HG03103 (cell line): ENCODE data around the gene RFC2.
"Not testable (repeated sequence)": the region's sequence is repeated elsewhere in the genome, so short reads cannot be mapped to it uniquely, and the experiment has no call there.

Source experiments
- ATAC-seq: cut with Tn5 transposase; IDR thresholded peaks from one replicate; pipeline ENCODE4 v1.9.1; 2021; ENCODE audit warnings: low read depth; ENCODE audit not compliant: unreplicated experiment

The RFC2 gene

DNA sequence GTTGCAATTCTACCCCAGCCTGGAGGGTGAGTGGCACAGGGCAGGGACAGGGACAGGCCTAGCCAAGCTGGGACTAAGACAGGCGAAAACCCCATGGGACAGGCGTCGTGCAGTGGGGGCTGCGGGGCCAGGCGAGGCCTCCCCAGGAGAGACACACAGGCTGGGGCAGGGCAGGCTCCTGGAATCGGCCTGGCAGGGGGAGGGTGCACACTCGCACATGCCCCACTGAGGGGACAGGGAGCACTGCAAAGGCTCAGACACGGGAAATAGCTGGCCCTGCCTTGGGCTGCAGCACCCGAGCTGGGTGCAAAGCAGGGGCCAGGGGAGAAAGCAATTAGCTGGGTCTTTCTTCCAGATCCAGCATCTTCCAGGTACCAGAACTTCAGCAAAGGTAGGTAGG, 34.0 kb downstream of the RFC2 start:
- ATAC-seq = no peak

GRCh38 chr7:74219416-74219815, 34.8 kb downstream of the RFC2 start:
- ATAC-seq = no peak

GRCh38 chr7:74218343-74218698, 35.9 kb downstream of the RFC2 start:
- no peak for ATAC-seq

DNA sequence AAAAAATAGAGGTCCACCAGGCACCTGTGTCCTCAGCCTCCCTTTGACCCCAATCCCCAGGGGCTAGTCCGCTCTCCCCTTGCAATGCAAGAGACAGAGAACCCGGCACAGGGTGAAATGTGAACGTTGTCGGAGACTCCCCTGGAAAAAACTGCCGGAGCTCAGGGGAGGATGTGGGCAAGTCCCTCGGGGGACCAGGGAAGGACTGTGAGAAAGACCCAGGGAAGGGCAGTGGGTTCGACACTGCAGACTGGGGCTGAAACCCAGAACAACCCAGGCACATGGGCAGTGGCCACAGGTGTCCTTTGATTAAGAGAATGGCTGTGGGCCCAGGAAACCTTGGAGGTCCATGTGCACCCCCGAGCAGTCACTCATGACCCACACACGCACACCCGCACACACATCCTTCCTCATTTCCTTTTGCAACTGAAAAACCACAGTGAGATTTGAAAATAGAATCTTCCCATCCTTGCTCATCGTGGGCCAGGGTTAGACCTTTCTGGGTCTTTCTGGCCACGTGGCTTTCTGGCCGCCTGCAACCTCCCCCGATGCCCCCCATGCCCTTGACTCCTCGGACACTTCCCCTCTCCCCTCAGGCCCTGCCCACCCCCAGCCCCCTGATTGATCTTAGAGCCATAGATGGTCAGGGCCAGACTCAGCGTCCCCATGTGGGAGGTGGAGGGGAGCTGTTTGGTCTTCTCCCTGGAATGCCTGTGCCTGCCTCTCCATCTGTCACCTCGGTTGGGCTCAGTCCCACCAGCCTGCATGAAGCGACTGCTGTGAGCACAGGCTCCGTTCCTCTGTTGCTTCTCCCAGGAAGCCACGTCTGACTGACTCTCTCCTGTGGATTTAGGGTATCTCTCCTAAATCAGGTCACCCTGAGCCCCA, 36.5 kb downstream of the RFC2 start:
- no peak for ATAC-seq

GRCh38 chr7:74216361-74216761, 37.8 kb downstream of the RFC2 start:
- no peak for ATAC-seq

- no peak for ATAC-seq
Measured at GRCh38 chr7:74215921-74216320, 38.3 kb downstream of the RFC2 start.

DNA sequence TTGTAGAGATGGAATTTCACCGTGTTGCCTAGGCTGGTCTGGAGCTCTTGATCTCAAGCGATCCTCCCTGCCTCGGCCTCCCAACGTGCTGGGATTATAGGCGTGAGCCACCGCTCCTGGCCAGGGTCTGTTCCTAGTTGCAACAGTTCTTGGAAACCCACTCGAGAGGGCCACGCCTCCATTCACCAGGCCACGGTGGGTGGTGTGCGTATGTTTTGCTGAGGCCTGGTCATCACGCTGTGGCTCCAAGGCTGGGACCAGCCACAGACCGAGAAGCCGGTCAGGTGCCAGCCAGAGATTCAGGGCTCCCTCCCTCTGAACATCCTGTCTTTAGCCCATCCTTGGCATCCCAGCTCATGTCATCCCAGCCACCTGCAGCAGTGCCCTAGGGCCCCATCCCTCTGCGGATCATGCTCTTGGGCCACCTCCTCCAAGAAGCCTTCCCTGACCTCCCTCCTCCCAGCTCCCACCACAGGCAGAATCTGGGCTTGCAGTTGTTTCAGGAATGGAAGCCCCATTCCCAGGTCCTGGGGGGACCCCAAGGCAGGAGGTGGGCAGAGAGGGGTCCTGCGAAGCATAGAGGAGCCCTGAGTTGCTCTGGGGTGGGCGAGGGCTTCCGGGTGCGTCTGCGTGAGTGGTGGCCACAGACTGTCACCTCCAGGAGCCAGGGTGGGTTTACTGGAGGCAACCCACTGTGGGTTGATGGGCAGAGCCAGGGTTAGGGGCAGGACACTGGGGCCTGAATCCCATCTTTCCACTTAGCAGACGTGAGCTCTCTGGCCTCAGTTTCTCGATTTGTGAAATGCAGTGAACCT, 39.2 kb downstream of the RFC2 start:
- ATAC-seq = no peak

DNA sequence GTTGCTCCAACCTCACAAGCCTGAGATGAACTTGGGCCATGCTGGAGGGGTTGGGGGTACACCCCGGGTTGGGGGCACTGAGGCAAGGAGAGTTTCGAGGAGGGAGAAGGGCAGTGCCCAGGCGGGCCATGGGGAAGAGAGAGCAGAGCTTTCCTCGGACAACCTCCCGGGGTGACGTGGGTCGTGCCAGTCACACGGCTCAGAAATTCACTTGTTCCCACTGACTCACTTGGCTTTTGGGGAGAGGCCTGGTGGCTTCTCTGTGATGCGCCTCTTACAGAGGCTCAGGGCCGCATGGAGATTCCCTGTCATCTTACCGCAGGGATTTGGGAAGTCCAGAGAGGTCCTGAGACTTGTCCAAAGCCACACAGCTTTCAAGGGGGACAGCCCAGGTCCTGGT, 41.5 kb downstream of the RFC2 start:
- ATAC-seq = no peak

GRCh38 chr7:74208241-74208640, 46.0 kb downstream of the RFC2 start:
- not testable (repeated sequence) for ATAC-seq

DNA sequence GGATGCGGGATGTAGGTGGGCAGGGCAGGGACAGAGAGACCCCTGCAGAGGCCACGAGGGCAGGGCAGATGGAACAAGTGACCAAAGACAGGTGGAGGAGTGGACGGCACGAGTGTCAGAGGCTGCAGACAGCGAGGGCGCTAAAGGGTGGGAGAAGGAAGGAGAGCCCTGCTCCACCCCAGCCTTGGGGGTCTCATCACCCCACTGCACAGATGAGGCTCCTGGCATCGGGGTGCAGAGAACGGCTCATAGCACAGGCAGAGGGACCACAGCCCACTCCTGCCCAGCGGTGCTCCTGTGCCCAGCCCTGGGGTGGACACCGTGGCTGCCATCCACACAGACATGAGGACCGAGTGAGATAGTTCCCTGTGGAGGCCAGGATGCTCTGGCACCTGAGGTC, 46.6 kb downstream of the RFC2 start:
- ATAC-seq = no peak

- no peak for ATAC-seq
Measured at GRCh38 chr7:74206589-74207120, 47.5 kb downstream of the RFC2 start.

- ATAC-seq = not testable (repeated sequence)
Measured at GRCh38 chr7:74206052-74206451, 48.1 kb downstream of the RFC2 start.

GRCh38 chr7:74203956-74204618, 50.1 kb downstream of the RFC2 start:
- ATAC-seq = no peak

DNA sequence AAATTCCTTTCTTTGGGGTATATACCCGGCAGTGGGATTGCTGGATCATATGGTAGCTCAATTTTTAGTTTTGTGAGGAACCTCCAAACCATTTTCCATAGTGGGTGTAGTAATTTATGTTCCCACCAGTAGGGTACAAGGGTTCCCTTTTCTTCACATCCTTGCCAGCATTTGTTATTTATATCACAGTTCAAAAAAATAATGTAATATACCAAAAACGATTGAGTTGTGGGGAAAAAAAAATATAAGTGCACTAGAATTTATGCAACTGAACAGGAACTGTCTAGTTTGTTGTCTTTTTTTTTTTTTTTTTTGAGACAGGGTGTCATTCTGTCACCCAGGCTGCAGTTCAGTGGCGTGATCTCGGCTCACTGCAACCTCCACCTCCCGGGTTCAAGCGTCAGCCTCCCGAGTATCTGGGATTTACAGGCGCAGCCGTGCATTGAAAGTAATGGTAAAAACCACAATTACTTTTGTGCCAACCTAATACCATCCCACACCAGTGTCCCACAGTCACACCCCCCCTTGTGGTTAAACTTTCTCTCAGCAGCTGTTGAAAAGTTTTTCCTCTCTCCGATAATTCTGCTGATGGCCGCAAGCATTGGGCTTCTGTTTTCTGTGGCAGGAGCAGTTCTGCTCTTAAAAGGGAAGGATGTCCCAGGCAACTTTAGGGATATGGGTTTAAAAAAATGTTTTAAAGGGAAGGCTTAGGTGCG, 51.2 kb downstream of the RFC2 start:
- no peak for ATAC-seq

GRCh38 chr7:74199551-74200355, 54.4 kb downstream of the RFC2 start:
- ATAC-seq = no peak

- no peak for ATAC-seq
Measured at GRCh38 chr7:74197449-74198124, 56.6 kb downstream of the RFC2 start.

GRCh38 chr7:74195968-74196654, 58.1 kb downstream of the RFC2 start:
- not testable (repeated sequence) for ATAC-seq

- not testable (repeated sequence) for ATAC-seq
Measured at GRCh38 chr7:74195139-74195860, 58.9 kb downstream of the RFC2 start.
